ENCODE results near the gene NUDC. TPM values are rescaled to one million over a fixed set of nuclear protein-coding genes. Genes with fewer than 3 reads are reported as not detected.
"Not testable (repeated sequence)": the region's sequence is repeated elsewhere in the genome, so short reads cannot be mapped to it uniquely, and the experiment has no call there.

Gene NUDC
- total RNA-seq, 1 donor from 2014 or later: 70.2 TPM

- H3K9me3 ChIP-seq (ENCODE audit: insufficient read depth, low read depth, low read length): no peaks in the 10 kb centered on the region
- no peak overlapping the region for H3K4me2 ChIP-seq (ENCODE audit: low read length)
- Mint-ChIP-seq H3K27ac (ENCODE audit: unreplicated experiment) (no peak overlapping the region), H3K4me3 (ENCODE audit: unreplicated experiment) (no peak overlapping the region), H3K9me3 (ENCODE audit: unreplicated experiment) (peaks cover 2% of the 10 kb centered on the region), H3K36me3 (ENCODE audit: low read depth, unreplicated experiment) (peaks cover 3% of the 10 kb centered on the region), H3K4me1 (ENCODE audit: low read depth, unreplicated experiment) (no peaks in the 10 kb centered on the region), H3K27me3 (ENCODE audit: low read depth, unreplicated experiment) (no peaks in the 10 kb centered on the region)
- H3K9ac ChIP-seq (ENCODE audit: low read length): no peak overlapping the region
- no peak overlapping the region for H3K27ac ChIP-seq (ENCODE audit: low read depth, low read length)
- H3K36me3 ChIP-seq (ENCODE audit: insufficient read depth, low read length): peaks cover 22% of the 10 kb centered on the region
- H2AFZ ChIP-seq (ENCODE audit: low read depth, low read length): no peak overlapping the region
- DNase-seq (ENCODE audit: low read depth) (no peak), FAIRE-seq (no peak)
- H4K20me1 ChIP-seq (ENCODE audit: insufficient read depth, low read length): peaks cover 18% of the 10 kb centered on the region
- no peak overlapping the region for H3K4me3 ChIP-seq (ENCODE audit: insufficient read depth, low read depth, low read length)
- H3K4me1 ChIP-seq (ENCODE audit: insufficient read depth, low read length): peaks cover 2% of the 10 kb centered on the region
- TF ChIP-seq CTCF (IDR thresholded peaks at IDR 0.05; ENCODE audit: insufficient read depth, low read depth, low read length) (no peak), EZH2 (IDR thresholded peaks at IDR 0.05; ENCODE audit: insufficient read depth, low read length) (no peak)
- no peaks in the 10 kb centered on the region for H3K27me3 ChIP-seq (ENCODE audit: insufficient read depth, low read length)
- H3K79me2 ChIP-seq (ENCODE audit: insufficient read depth, low read length): peaks cover 1% of the 10 kb centered on the region
Observed at GRCh38 chr1:26877326-26877725, 44.2 kb upstream of the NUDC start.

- peaks cover 37% of the 10 kb centered on the region for H4K20me1 ChIP-seq (ENCODE audit: insufficient read depth, low read length)
- no peaks in the 10 kb centered on the region for H3K4me1 ChIP-seq (ENCODE audit: insufficient read depth, low read length)
- H3K36me3 Mint-ChIP-seq (ENCODE audit: low read depth, unreplicated experiment): peaks cover 10% of the 10 kb centered on the region
- H3K4me1 Mint-ChIP-seq (ENCODE audit: low read depth, unreplicated experiment): no peaks in the 10 kb centered on the region
- no peak overlapping the region for H3K9ac ChIP-seq (ENCODE audit: low read length)
- H3K4me2 ChIP-seq (ENCODE audit: low read length): no peak overlapping the region
- no peak for TF ChIP-seq EZH2 (IDR thresholded peaks at IDR 0.05; ENCODE audit: insufficient read depth, low read length)
- no peak for TF ChIP-seq CTCF (IDR thresholded peaks at IDR 0.05; ENCODE audit: insufficient read depth, low read depth, low read length)
- peaks cover 43% of the 10 kb centered on the region for H3K36me3 ChIP-seq (ENCODE audit: insufficient read depth, low read length)
- H3K79me2 ChIP-seq (ENCODE audit: insufficient read depth, low read length): peaks cover 8% of the 10 kb centered on the region
- no peak overlapping the region for H3K27ac Mint-ChIP-seq (ENCODE audit: unreplicated experiment)
- H2AFZ ChIP-seq (ENCODE audit: low read depth, low read length): no peak overlapping the region
- no peak for DNase-seq (ENCODE audit: low read depth)
- H3K27ac ChIP-seq (ENCODE audit: low read depth, low read length): no peak overlapping the region
- no peak for FAIRE-seq
- H3K4me3 Mint-ChIP-seq (ENCODE audit: unreplicated experiment): no peak overlapping the region
- H3K27me3 Mint-ChIP-seq (ENCODE audit: low read depth, unreplicated experiment): no peaks in the 10 kb centered on the region
- no peaks in the 10 kb centered on the region for H3K27me3 ChIP-seq (ENCODE audit: insufficient read depth, low read length)
- H3K9me3 Mint-ChIP-seq (ENCODE audit: unreplicated experiment): no peaks in the 10 kb centered on the region
- H3K4me3 ChIP-seq (ENCODE audit: insufficient read depth, low read depth, low read length): no peak overlapping the region
- H3K9me3 ChIP-seq (ENCODE audit: insufficient read depth, low read depth, low read length): no peaks in the 10 kb centered on the region
Observed at GRCh38 chr1:26879793-26880192, 41.8 kb upstream of the NUDC start.

- peaks cover 56% of the 10 kb centered on the region for H3K36me3 ChIP-seq (ENCODE audit: insufficient read depth, low read length)
- H4K20me1 ChIP-seq (ENCODE audit: insufficient read depth, low read length): peaks cover 49% of the 10 kb centered on the region
- H3K4me2 ChIP-seq (ENCODE audit: low read length); H3K4me3 ChIP-seq (ENCODE audit: insufficient read depth, low read depth, low read length); FAIRE-seq; H3K27me3 ChIP-seq (ENCODE audit: insufficient read depth, low read length); DNase-seq (ENCODE audit: low read depth); H3K9me3 ChIP-seq (ENCODE audit: insufficient read depth, low read depth, low read length); H3K4me1 Mint-ChIP-seq (ENCODE audit: low read depth, unreplicated experiment); H3K9ac ChIP-seq (ENCODE audit: low read length); H3K27me3 Mint-ChIP-seq (ENCODE audit: low read depth, unreplicated experiment); H3K9me3 Mint-ChIP-seq (ENCODE audit: unreplicated experiment); H3K27ac ChIP-seq (ENCODE audit: low read depth, low read length); H2AFZ ChIP-seq (ENCODE audit: low read depth, low read length); H3K4me3 Mint-ChIP-seq (ENCODE audit: unreplicated experiment); H3K27ac Mint-ChIP-seq (ENCODE audit: unreplicated experiment); H3K4me1 ChIP-seq (ENCODE audit: insufficient read depth, low read length): not testable (repeated sequence)
- peaks cover 12% of the 10 kb centered on the region for H3K36me3 Mint-ChIP-seq (ENCODE audit: low read depth, unreplicated experiment)
- H3K79me2 ChIP-seq (ENCODE audit: insufficient read depth, low read length): peaks cover 18% of the 10 kb centered on the region
Observed at GRCh38 chr1:26881611-26882010, 39.9 kb upstream of the NUDC start.
